ENCODE results near the gene NOP9.

The NOP9 gene

GRCh38 chr14:24342889-24343288 lies 43.2 kb downstream of the NOP9 start:
- no peaks in the 10 kb centered on the region; the same call in 1 of the 2 replicates for H3F3A ChIP-seq (ENCODE audit: control insufficient read depth, insufficient read depth)
- H3K36me3 ChIP-seq (ENCODE audit: control insufficient read depth, low read length), result no peaks in the 10 kb centered on the region
- H3K4me3 ChIP-seq (ENCODE audit: low read length), result no peak overlapping the region
- peaks cover 13% of the 10 kb centered on the region for H3K4me1 ChIP-seq (ENCODE audit: control insufficient read depth, low read length)
- H3K27me3 ChIP-seq (ENCODE audit: control insufficient read depth, low read length), result peaks cover 26% of the 10 kb centered on the region
- no peaks in the 10 kb centered on the region for H3K9me3 ChIP-seq (ENCODE audit: control insufficient read depth, insufficient read depth, low read length)
- H3K27ac ChIP-seq (ENCODE audit: low read depth, low read length), result no peak overlapping the region
- no peaks in the 10 kb centered on the region for H4K20me1 ChIP-seq (ENCODE audit: control insufficient read depth, insufficient read depth, low read depth, low read length)
- H3K9me2 ChIP-seq (replicated peaks; ENCODE audit: control insufficient read depth, low read length), result no peaks in the 10 kb centered on the region
- TF ChIP-seq EZH2phosphoT487 (IDR thresholded peaks at IDR 0.05; ENCODE audit: borderline replicate concordance, low read length), result no peak
- no peak for TF ChIP-seq CTCF (IDR thresholded peaks at IDR 0.05; ENCODE audit: low read depth, low read length, poor library complexity, severe bottlenecking)
- H3K4me2 ChIP-seq (ENCODE audit: low read length), result no peak overlapping the region
- H3K79me2 ChIP-seq (ENCODE audit: control insufficient read depth, low read length), result no peaks in the 10 kb centered on the region

GRCh38 chr14:24343795-24344660 lies 44.4 kb downstream of the NOP9 start:
- Histone ChIP-seq H3K9me2 (replicated peaks; ENCODE audit: control insufficient read depth, low read length) (no peaks in the 10 kb centered on the region), H3K79me2 (ENCODE audit: control insufficient read depth, low read length) (no peaks in the 10 kb centered on the region), H3K4me3 (ENCODE audit: low read length) (no peak overlapping the region), H3K4me2 (ENCODE audit: low read length) (no peak overlapping the region), H3K27ac (ENCODE audit: low read depth, low read length) (no peak overlapping the region), H3F3A (ENCODE audit: control insufficient read depth, insufficient read depth) (no peaks in the 10 kb centered on the region; the same call in 1 of the 2 replicates), H3K27me3 (ENCODE audit: control insufficient read depth, low read length) (peaks cover 27% of the 10 kb centered on the region), H3K4me1 (ENCODE audit: control insufficient read depth, low read length) (peaks cover 12% of the 10 kb centered on the region), H3K36me3 (ENCODE audit: control insufficient read depth, low read length) (no peaks in the 10 kb centered on the region), H4K20me1 (ENCODE audit: control insufficient read depth, insufficient read depth, low read depth, low read length) (no peaks in the 10 kb centered on the region), H3K9me3 (ENCODE audit: control insufficient read depth, insufficient read depth, low read length) (no peaks in the 10 kb centered on the region)
- TF ChIP-seq CTCF (IDR thresholded peaks at IDR 0.05; ENCODE audit: low read depth, low read length, poor library complexity, severe bottlenecking) (no peak), EZH2phosphoT487 (IDR thresholded peaks at IDR 0.05; ENCODE audit: borderline replicate concordance, low read length) (no peak)

DNA sequence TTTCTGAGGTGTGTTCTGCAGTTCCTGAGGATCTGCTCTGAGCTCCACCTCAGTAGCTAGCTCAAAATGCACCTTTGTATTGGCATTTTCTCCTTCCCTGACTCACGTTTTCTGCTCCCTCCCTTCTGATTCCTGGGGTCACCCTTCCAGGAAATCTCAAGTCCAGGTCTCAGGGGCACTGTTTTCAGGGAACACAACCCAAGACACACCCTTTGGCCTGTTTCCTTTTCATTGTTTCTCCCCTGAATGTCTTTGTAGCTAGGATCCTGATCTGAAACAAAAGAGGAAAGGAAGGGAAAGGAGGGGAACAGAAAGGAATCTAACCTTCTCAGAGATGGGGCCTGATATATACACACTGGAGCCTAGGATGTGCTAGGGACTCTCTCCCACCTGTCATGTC lies 47.5 kb downstream of the NOP9 start:
- Histone ChIP-seq H3K4me3 (ENCODE audit: low read length) (no peak overlapping the region), H3K4me2 (ENCODE audit: low read length) (no peak overlapping the region), H4K20me1 (ENCODE audit: control insufficient read depth, insufficient read depth, low read depth, low read length) (no peaks in the 10 kb centered on the region), H3K4me1 (ENCODE audit: control insufficient read depth, low read length) (no peaks in the 10 kb centered on the region), H3K27ac (ENCODE audit: low read depth, low read length) (no peak overlapping the region), H3K79me2 (ENCODE audit: control insufficient read depth, low read length) (no peaks in the 10 kb centered on the region), H3F3A (ENCODE audit: control insufficient read depth, insufficient read depth) (no peaks in the 10 kb centered on the region; the same call in 1 of the 2 replicates), H3K9me3 (ENCODE audit: control insufficient read depth, insufficient read depth, low read length) (no peaks in the 10 kb centered on the region), H3K27me3 (ENCODE audit: control insufficient read depth, low read length) (peaks cover 45% of the 10 kb centered on the region), H3K36me3 (ENCODE audit: control insufficient read depth, low read length) (no peaks in the 10 kb centered on the region), H3K9me2 (replicated peaks; ENCODE audit: control insufficient read depth, low read length) (no peaks in the 10 kb centered on the region)
- TF ChIP-seq EZH2phosphoT487 (IDR thresholded peaks at IDR 0.05; ENCODE audit: borderline replicate concordance, low read length) (no peak), CTCF (IDR thresholded peaks at IDR 0.05; ENCODE audit: low read depth, low read length, poor library complexity, severe bottlenecking) (no peak)
